ENCODE measurements around the gene FAM13A.

- no peak for TF ChIP-seq MLLT10 (CRISPR knock-in tag; IDR thresholded peaks at IDR 0.05)
- TF ChIP-seq SIN3B (IDR thresholded peaks at IDR 0.05; ENCODE audit: low read length), result no peak
- TF ChIP-seq ZBTB40 (IDR thresholded peaks at IDR 0.05), result no peak
- no peak for TF ChIP-seq ZBTB40 (CRISPR knock-in tag; IDR thresholded peaks at IDR 0.05)
- no peak for TF ChIP-seq CTCF (CRISPR knock-in tag; IDR thresholded peaks at IDR 0.05)
- no peak for TF ChIP-seq RNF2 (conservative IDR thresholded peaks at IDR 0.05; ENCODE audit: low read depth)
- no peak for TF ChIP-seq TAF1 (CRISPR knock-in tag; IDR thresholded peaks at IDR 0.05)
- no peak for TF ChIP-seq EP300 (IDR thresholded peaks at IDR 0.05; ENCODE audit: low read depth in 2 of 2, low read length in 2 of 2)
- TF ChIP-seq EP300 (CRISPR knock-in tag; IDR thresholded peaks at IDR 0.05; ENCODE audit: borderline replicate concordance), result no peak
- no peak for TF ChIP-seq ZNF609 (CRISPR knock-in tag; IDR thresholded peaks at IDR 0.05; ENCODE audit: borderline replicate concordance)
- no peak for TF ChIP-seq BRF2 (CRISPR knock-in tag; IDR thresholded peaks at IDR 0.05)
- TF ChIP-seq ZNF18 (CRISPR knock-in tag; IDR thresholded peaks at IDR 0.05; ENCODE audit: insufficient replicate concordance), result no peak
- TF ChIP-seq KLF9 (CRISPR knock-in tag; IDR thresholded peaks at IDR 0.05; ENCODE audit: low read depth), result no peak
- TF ChIP-seq, protein P1, sequence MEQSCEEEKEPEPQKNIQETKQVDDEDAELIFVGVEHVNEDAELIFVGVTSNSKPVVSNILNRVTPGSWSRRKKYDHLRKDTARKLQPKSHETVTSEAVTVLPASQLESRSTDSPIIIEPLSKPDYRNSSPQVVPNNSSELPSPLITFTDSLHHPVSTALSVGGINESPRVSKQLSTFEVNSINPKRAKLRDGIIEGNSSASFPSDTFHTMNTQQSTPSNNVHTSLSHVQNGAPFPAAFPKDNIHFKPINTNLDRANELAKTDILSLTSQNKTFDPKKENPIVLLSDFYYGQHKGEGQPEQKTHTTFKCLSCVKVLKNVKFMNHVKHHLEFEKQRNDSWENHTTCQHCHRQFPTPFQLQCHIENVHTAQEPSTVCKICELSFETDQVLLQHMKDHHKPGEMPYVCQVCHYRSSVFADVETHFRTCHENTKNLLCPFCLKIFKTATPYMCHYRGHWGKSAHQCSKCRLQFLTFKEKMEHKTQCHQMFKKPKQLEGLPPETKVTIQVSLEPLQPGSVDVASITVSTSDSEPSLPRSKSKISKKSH (CRISPR knock-in tag; IDR thresholded peaks at IDR 0.05; ENCODE audit: borderline replicate concordance), result no peak
- TF ChIP-seq MLX (CRISPR knock-in tag; IDR thresholded peaks at IDR 0.05), result no peak
These were observed 191.9 kb downstream of the FAM13A start for GRCh38 chr4:88865046-88865445.
